Body of pancreas (tissue), 4 donors: Measurements from ENCODE around the gene MED27.
"Not testable (repeated sequence)": the region's sequence is repeated elsewhere in the genome, so short reads cannot be mapped to it uniquely, and the experiment has no call there.

ENCODE experiments used
- CTCF ChIP-seq, 7 experiments: fragments of 450-650 bp in 4 of 7; fragments of 200-600 bp in 3 of 7; sonication (generic) in 3 of 7; IDR thresholded peaks; one replicate each; pipeline ENCODE4 v1.5.1; 2016 to 2019; ENCODE audit warnings: antibody characterized with exemption in 7 of 7
- POLR2A ChIP-seq, 3 donors: fragments of 450-650 bp; IDR thresholded peaks; one replicate each; pipeline ENCODE4 v1.6.1; 2016; ENCODE audit warnings: antibody characterized with exemption in 3 of 3, mild to moderate bottlenecking in 2 of 3

- TF ChIP-seq CTCF, POLR2A (IDR thresholded peaks at IDR 0.05): not testable (repeated sequence)
These were observed 21.4 kb downstream of the MED27 start for GRCh38 chr9:132058226-132058625.
